ENCODE measurements around the gene C1orf21. TPM values are rescaled to one million over a fixed set of nuclear protein-coding genes. Genes with fewer than 3 reads are reported as not detected.

Gene C1orf21
- total RNA-seq, 1 experiment from 2014 or later: 0.15 TPM

GRCh38 chr1:184530226-184530625 lies 143.4 kb downstream of the C1orf21 start:
- Histone ChIP-seq H3K27me3 (ENCODE audit: control insufficient read depth, insufficient read depth, low read length) (no peaks in the 10 kb centered on the region), H3K4me3 (ENCODE audit: low read depth in 2 of 2, low read length in 2 of 2) (no peak overlapping the region), H3K4me1 (ENCODE audit: control insufficient read depth, insufficient read depth, low read length) (no peaks in the 10 kb centered on the region), H3K27ac (ENCODE audit: low read length) (no peak overlapping the region), H3K36me3 (ENCODE audit: control insufficient read depth, insufficient read depth, low read length) (no peaks in the 10 kb centered on the region), H3K9me3 (ENCODE audit: control insufficient read depth, insufficient read depth, low read depth, low read length) (no peaks in the 10 kb centered on the region)
- intact Hi-C loops (cut with micrococcal nuclease; ENCODE audit: unreplicated experiment) (no loop called here), in situ Hi-C loops (cut with HindIII; ENCODE audit: low pct_unique_long_range_greater_than_20kb, low sequenced_read_pairs) (no loop called here)
- ATAC-seq (no peak), DNase-seq (ENCODE audit: low read depth, low spot score) (no peak)
- TF ChIP-seq REST (IDR thresholded peaks at IDR 0.05; ENCODE audit: insufficient read depth in 1 of 2, low read depth in 2 of 2, low read length in 1 of 2): no peak
- no TSS peak for BruUV-seq (replicated peaks)
- ChIA-PET POLR2A (interaction anchor here (0.6 kb wide), 1 partner anchor 46 kb away, joined by 4 read pairs; no protein-coding TSS in a partner anchor), CTCF (no interaction called here)

GRCh38 chr1:184531296-184531695 lies 144.5 kb downstream of the C1orf21 start:
- Histone ChIP-seq H3K4me1 (ENCODE audit: control insufficient read depth, insufficient read depth, low read length) (no peaks in the 10 kb centered on the region), H3K9me3 (ENCODE audit: control insufficient read depth, insufficient read depth, low read depth, low read length) (no peaks in the 10 kb centered on the region), H3K36me3 (ENCODE audit: control insufficient read depth, insufficient read depth, low read length) (no peaks in the 10 kb centered on the region), H3K27ac (ENCODE audit: low read length) (no peak overlapping the region), H3K4me3 (ENCODE audit: low read depth in 2 of 2, low read length in 2 of 2) (no peak overlapping the region), H3K27me3 (ENCODE audit: control insufficient read depth, insufficient read depth, low read length) (no peaks in the 10 kb centered on the region)
- DNase-seq (ENCODE audit: low read depth, low spot score) (no peak), ATAC-seq (no peak)
- BruUV-seq (replicated peaks): no TSS peak
- intact Hi-C loops (cut with micrococcal nuclease; ENCODE audit: unreplicated experiment): no loop called here
- CTCF ChIA-PET: no interaction called here
- POLR2A ChIA-PET: no interaction called here
- in situ Hi-C loops (cut with HindIII; ENCODE audit: low pct_unique_long_range_greater_than_20kb, low sequenced_read_pairs): no loop called here
- TF ChIP-seq CTCF (IDR thresholded peaks at IDR 0.05): no peak
- no peak for TF ChIP-seq REST (IDR thresholded peaks at IDR 0.05; ENCODE audit: insufficient read depth in 1 of 2, low read depth in 2 of 2, low read length in 1 of 2)
- TF ChIP-seq SIN3A (IDR thresholded peaks at IDR 0.05; ENCODE audit: borderline replicate concordance, insufficient read depth, low read depth, low read length): no peak
- no peak for TF ChIP-seq TCF7L2 (IDR thresholded peaks at IDR 0.05; ENCODE audit: low read depth, low read length)

Data from Panc1 (cell line).